K562 (cell line): Measurements from ENCODE around the gene EMC8. TPM values are rescaled to one million over a fixed set of nuclear protein-coding genes. Genes with fewer than 3 reads are reported as not detected.
A peak's percentile ranks its signal among the peaks of the same experiment; 100 is the strongest.

Source experiments
- ATF7 ChIP-seq: fragments of 450-650 bp; IDR thresholded peaks from 2 replicates; pipeline ENCODE4 v1.7.1; 2014; ENCODE audit warnings: mild to moderate bottlenecking, moderate library complexity
- CTCF ChIP-seq, 3 experiments: IDR thresholded peaks in 2 of 3; conservative IDR thresholded peaks in 1 of 3; 2 replicates each; pipeline ENCODE4 v1.5.1; 2011 to 2012; ENCODE audit warnings: low read length in 3 of 3, mild to moderate bottlenecking in 3 of 3, control low read depth in 2 of 3, improper control_type of control experiment in 1 of 3, inconsistent platforms in 1 of 3, low read depth in 1 of 3, mixed read lengths in 1 of 3, moderate library complexity in 1 of 3; ENCODE audit not compliant: insufficient read depth in 2 of 3
- CUX1 ChIP-seq: fragments of 200-800 bp; sonication (Bioruptor generic); IDR thresholded peaks from 2 replicates; pipeline ENCODE4 v1.6.1; 2016; ENCODE audit warnings: missing genetic modification characterization, missing compliant biosample characterization
- EP300 ChIP-seq: IDR thresholded peaks from 2 replicates; pipeline ENCODE4 v1.6.1; 2012; ENCODE audit warnings: low read length, improper control_type of control experiment
- FIP1L1 ChIP-seq: fragments of 200-400 bp; formaldehyde crosslinking; IDR thresholded peaks from 2 replicates; pipeline ENCODE4 v1.6.1; 2018; ENCODE audit warnings: mild to moderate bottlenecking, low read depth, low read length; ENCODE audit not compliant: poor library complexity, severe bottlenecking
- GABPB2 ChIP-seq: fragments of 250-450 bp; sonication (Bioruptor Pico); conservative IDR thresholded peaks from 2 replicates; pipeline ENCODE4 v1.5.1; 2021; ENCODE audit warnings: mild to moderate bottlenecking
- ILK ChIP-seq: fragments of 450-650 bp; IDR thresholded peaks from 2 replicates; pipeline ENCODE4 v1.6.1; 2016; ENCODE audit warnings: missing genetic modification characterization, low read depth, mild to moderate bottlenecking, missing compliant biosample characterization, moderate library complexity, borderline replicate concordance
- JUNB ChIP-seq: fragments of 450-650 bp; formaldehyde crosslinking; conservative IDR thresholded peaks from 2 replicates; pipeline ENCODE4 v1.4.0; 2020; ENCODE audit warnings: mild to moderate bottlenecking
- KLF16 ChIP-seq: IDR thresholded peaks from 2 replicates; pipeline ENCODE4 v1.6.1; 2016; ENCODE audit warnings: antibody characterized with exemption
- MCM7 ChIP-seq, 2 experiments: fragments of 450-650 bp; IDR thresholded peaks; 2 replicates each; pipeline ENCODE4 v1.6.1; 2016 to 2018
- NCOA6 ChIP-seq: fragments of 450-650 bp; IDR thresholded peaks from 2 replicates; pipeline ENCODE4 v1.6.1; 2017; ENCODE audit warnings: mild to moderate bottlenecking
- PURB ChIP-seq: sonication (generic); formaldehyde crosslinking; IDR thresholded peaks from 2 replicates; pipeline ENCODE4 v1.9.0; 2021; ENCODE audit warnings: low read depth, mild to moderate bottlenecking, missing genetic modification reagents
- SMARCB1 ChIP-seq: IDR thresholded peaks from 2 replicates; pipeline ENCODE4 v1.6.1; 2011; ENCODE audit warnings: improper control_type of control experiment, low read depth; ENCODE audit not compliant: insufficient read length
- STAT6 ChIP-seq: sonication (generic); formaldehyde crosslinking; IDR thresholded peaks from 2 replicates; pipeline ENCODE4 v1.8.1; 2023; ENCODE audit warnings: mild to moderate bottlenecking, missing genetic modification reagents
- TCF3 ChIP-seq: sonication (generic); formaldehyde crosslinking; IDR thresholded peaks from 2 replicates; pipeline ENCODE4 v1.4.0; 2020; ENCODE audit warnings: mild to moderate bottlenecking, missing genetic modification reagents
- TFE3 ChIP-seq: fragments of 450-650 bp; formaldehyde crosslinking; IDR thresholded peaks from 2 replicates; pipeline ENCODE4 v1.4.0; 2020; ENCODE audit warnings: mild to moderate bottlenecking, mixed read lengths
- polyA plus RNA-seq, 8 experiments: library from polyadenylated mRNA; depleted of rRNA in 4 of 8; stranded (reverse) in 5 of 8; unstranded in 3 of 8; fragments of >200 nt; fragmentation: Nextera tagmentation in 2 of 8; fragmentation: Illumina TruSeq in 1 of 8; extraction: Ambion mirVana in 2 of 8; extraction: Trizol in 1 of 8; gene quantifications; 2 replicates each; pipeline versions ENCODE4 v1.2.1 to v1.2.3, GENCODE V29; 2011 to 2014; ENCODE audit warnings: inconsistent platforms in 1 of 8, missing spikeins in 1 of 8
- total RNA-seq, 7 experiments: library from RNA; depleted of rRNA in 6 of 7; stranded (reverse); fragments of >200 nt in 6 of 7; fragmentation: Illumina TruSeq in 2 of 7; extraction: Trizol in 2 of 7; gene quantifications; 2 replicates each; pipeline versions ENCODE4 v1.2.1 to v1.2.3, GENCODE V29; 2011 to 2021; ENCODE audit warnings: low replicate concordance in 1 of 7

The EMC8 gene
- total and polyA plus RNA-seq, 9 of the 15 experiments (the other 6 are each of a cell fraction or from before 2014, with no cell fraction given), result 11.4 to 81.8 (median 48.6) TPM

GRCh38 chr16:85798901-85799496, 345 bp downstream of the EMC8 start (continued):
- TF ChIP-seq STAT6 (no peak), NCOA6 (no peak), SMARCB1 (no peak), KLF16 (no peak), PURB (CRISPR knock-in tag) (no peak), FIP1L1 (no peak), TCF3 (CRISPR knock-in tag) (no peak), EP300 (no peak), TFE3 (no peak), ATF7 (no peak), CTCF (IDR thresholded peaks at IDR 0.05 in 2 of 3, conservative IDR thresholded peaks at IDR 0.05 in 1 of 3; ENCODE audit: insufficient read depth in 2 of 3, low read depth in 1 of 3, low read length in 3 of 3) (0 out of 6 replicates have a peak, but pooled peaks of 1 of the 3 experiments have one; percentile 41), ILK (tag) (no peak), JUNB (no peak), GABPB2 (no peak), CUX1 (CRISPR knock-in tag) (no peak), MCM7 (IDR thresholded peaks at IDR 0.05) (no peak)
